Ovary (tissue), 9 donors: ENCODE results near the gene LRRC10B. TPM values are rescaled to one million over a fixed set of nuclear protein-coding genes. Genes with fewer than 3 reads are reported as not detected.

Experiments
- DNase-seq, 5 donors: peaks; one replicate each; pipeline ENCODE4 v3.0.0-alpha.2; 2019 to 2020
- H3K27ac ChIP-seq, 2 donors: fragments of 200-600 bp; one replicate each; pipeline versions ENCODE4 v1.5.1 to v1.8.0; 2019 to 2022
- H3K27me3 ChIP-seq: fragments of 200-600 bp; one replicate; pipeline ENCODE4 v1.8.0; 2022
- H3K36me3 ChIP-seq: fragments of 200-600 bp; sonication (generic); one replicate; pipeline ENCODE4 v1.5.1; 2019
- H3K4me1 ChIP-seq: one replicate; pipeline ENCODE4 v1.8.1; 2013; ENCODE audit warnings: mild to moderate bottlenecking, moderate library complexity; ENCODE audit not compliant: insufficient read depth
- H3K4me3 ChIP-seq: fragments of 200-600 bp; sonication (generic); one replicate; pipeline ENCODE4 v1.5.1; 2017
- H3K9me3 ChIP-seq, 2 donors: fragments of 200-600 bp in 1 of 2; sonication (generic) in 1 of 2; one replicate each; pipeline versions ENCODE4 v1.5.1 to v1.8.1; 2013 to 2019; ENCODE audit warnings: mild to moderate bottlenecking in 1 of 2, moderate library complexity in 1 of 2
- EP300 ChIP-seq: sonication (generic); formaldehyde crosslinking; IDR thresholded peaks from one replicate; pipeline ENCODE4 v1.6.1; 2017; ENCODE audit warnings: antibody characterized with exemption
- POLR2A ChIP-seq: fragments of 450-650 bp; IDR thresholded peaks from one replicate; pipeline ENCODE4 v1.6.1; 2017; ENCODE audit warnings: antibody characterized with exemption, mild to moderate bottlenecking, moderate library complexity
- WGBS, 3 donors: extraction: QIAGEN DNeasy Blood & Tissue Kit in 1 of 3; methylation state at CpG; one replicate each; pipeline versions ENCODE4 v1.1.5 to v1.1.7; 2013 to 2017; 5-methylcytosine and 5-hydroxymethylcytosine counted together
- intact Hi-C, 4 donors: fragments of 100-400 bp; cut with DNase I; formaldehyde crosslinking; loops; one replicate each; pipeline versions ENCODE4 v1.11.0 to v1.15.1; 2022 to 2023
- polyA plus RNA-seq, 2 donors: library from polyadenylated mRNA; stranded (reverse); fragments of 200-250 nt in 1 of 2; fragments of 350-450 nt in 1 of 2; fragmentation: Illumina TruSeq in 1 of 2; extraction: RNeasy Lipid Tissue Mini Kit (QIAGEN cat#74804) in 1 of 2; gene quantifications; one replicate each; pipeline ENCODE4 v1.2.3, GENCODE V29; 2013 to 2014
- total RNA-seq, 7 donors: library from RNA; depleted of rRNA in 2 of 7; stranded (reverse); fragments of >200 nt in 2 of 7; fragmentation: NEBNext Ultra II Directional in 3 of 7; extraction: Animal tissue kit (Norgen Biotek cat#: 25700) in 3 of 7; gene quantifications; one replicate each; pipeline versions ENCODE4 v1.1.0 to v1.2.4, GENCODE V29; 2016 to 2023
- TF ChIP-seq, protein P1 (sequence below), 3 donors: fragments of 450-650 bp in 2 of 3; fragments of 200-600 bp in 1 of 3; IDR thresholded peaks; one replicate each; pipeline versions ENCODE4 v1.5.1 to v1.8.0; 2016 to 2022; ENCODE audit warnings: antibody characterized with exemption in 3 of 3, mild to moderate bottlenecking in 1 of 3
- donor health status: DM: no; HTN: no; CAD: no; lungs with moderate emphysema.
- donor health status: DM: no; HTN: no; CAD: no.
- donor health status: Bipolar disorder and iron deficiency.
- donor health status: DM: yes; HTN: yes; CAD: no.
- donor health status: DM: no; HTN: no; CAD: no.
- donor health status: DM: yes; HTN: yes; CAD: no.

The LRRC10B gene
- total and polyA plus RNA-seq, 9 donors, result 0.45 to 23.0 (median 1.4) TPM

- Histone ChIP-seq H3K27me3 (no peaks in the 10 kb centered on the region), H3K4me3 (no peak overlapping the region), H3K36me3 (no peaks in the 10 kb centered on the region), H3K27ac (peak overlapping the region in 1 of 2 donors; percentile 48), H3K9me3 (no peaks in the 10 kb centered on the region), H3K4me1 (peaks cover 26% of the 10 kb centered on the region)
- intact Hi-C loops, result loop anchor here in 1 of 4 donors (10.0 kb wide), 1 partner anchor 83 kb away; no protein-coding TSS in a partner anchor
- 22 to 31% (median 22%) methylated on average over 14 to 19 of the region's 19 CpGs for WGBS, 3 donors
- peak; percentile 43 to 78 (median 59) for DNase-seq
- TF ChIP-seq EP300 (no peak), POLR2A (no peak)
- TF ChIP-seq, protein P1, sequence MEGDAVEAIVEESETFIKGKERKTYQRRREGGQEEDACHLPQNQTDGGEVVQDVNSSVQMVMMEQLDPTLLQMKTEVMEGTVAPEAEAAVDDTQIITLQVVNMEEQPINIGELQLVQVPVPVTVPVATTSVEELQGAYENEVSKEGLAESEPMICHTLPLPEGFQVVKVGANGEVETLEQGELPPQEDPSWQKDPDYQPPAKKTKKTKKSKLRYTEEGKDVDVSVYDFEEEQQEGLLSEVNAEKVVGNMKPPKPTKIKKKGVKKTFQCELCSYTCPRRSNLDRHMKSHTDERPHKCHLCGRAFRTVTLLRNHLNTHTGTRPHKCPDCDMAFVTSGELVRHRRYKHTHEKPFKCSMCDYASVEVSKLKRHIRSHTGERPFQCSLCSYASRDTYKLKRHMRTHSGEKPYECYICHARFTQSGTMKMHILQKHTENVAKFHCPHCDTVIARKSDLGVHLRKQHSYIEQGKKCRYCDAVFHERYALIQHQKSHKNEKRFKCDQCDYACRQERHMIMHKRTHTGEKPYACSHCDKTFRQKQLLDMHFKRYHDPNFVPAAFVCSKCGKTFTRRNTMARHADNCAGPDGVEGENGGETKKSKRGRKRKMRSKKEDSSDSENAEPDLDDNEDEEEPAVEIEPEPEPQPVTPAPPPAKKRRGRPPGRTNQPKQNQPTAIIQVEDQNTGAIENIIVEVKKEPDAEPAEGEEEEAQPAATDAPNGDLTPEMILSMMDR (IDR thresholded peaks at IDR 0.05), result no peak
Measured at GRCh38 chr11:61542024-61542461, 33.5 kb downstream of the LRRC10B start.

DNA sequence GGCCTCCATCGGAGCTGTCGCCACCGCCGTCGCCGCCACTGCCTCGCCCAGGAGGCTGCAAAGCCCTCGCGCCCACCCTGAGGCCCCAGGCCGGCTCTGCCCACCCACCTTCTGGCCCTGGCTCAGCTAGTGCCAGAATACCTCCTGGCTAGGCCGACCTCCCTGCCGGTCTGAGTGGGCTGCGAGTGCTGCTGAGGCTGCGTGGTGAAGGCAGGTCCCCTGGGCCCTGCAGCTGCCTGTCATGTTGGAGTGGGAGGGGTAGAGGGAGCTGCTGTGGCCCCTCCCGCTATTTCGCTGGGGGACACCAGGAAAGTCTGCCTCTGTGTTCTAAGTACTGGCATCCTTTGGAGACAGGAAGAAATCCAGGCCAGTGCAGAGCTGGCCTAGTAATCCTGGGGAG lies 34.2 kb downstream of the LRRC10B start:
- Histone ChIP-seq H3K4me3 (no peak overlapping the region), H3K36me3 (no peaks in the 10 kb centered on the region), H3K27me3 (no peaks in the 10 kb centered on the region), H3K4me1 (peaks cover 26% of the 10 kb centered on the region), H3K9me3 (no peaks in the 10 kb centered on the region), H3K27ac (peak overlapping the region in 1 of 2 donors; percentile 48)
- intact Hi-C loops, result loop anchor here in 1 of 4 donors (10.0 kb wide), 1 partner anchor 82 kb away; no protein-coding TSS in a partner anchor
- 79 to 84% (median 80%) methylated on average over 12 to 16 of the region's 16 CpGs for WGBS, 3 donors
- DNase-seq, result no peak
- TF ChIP-seq, protein P1 (IDR thresholded peaks at IDR 0.05), result no peak
- no peak for TF ChIP-seq POLR2A
- TF ChIP-seq EP300, result no peak

- 94 to 97% (median 94%) methylated on average over 4 of the region's 4 CpGs for WGBS, 3 donors
- intact Hi-C loops, result loop anchor here in 1 of 4 donors (10.0 kb wide), 1 partner anchor 81 kb away; no protein-coding TSS in a partner anchor
- no peak overlapping the region for H3K27ac ChIP-seq
- H3K36me3 ChIP-seq, result no peaks in the 10 kb centered on the region
- DNase-seq, result no peak
- H3K4me1 ChIP-seq, result peaks cover 20% of the 10 kb centered on the region
- H3K4me3 ChIP-seq, result no peak overlapping the region
- TF ChIP-seq POLR2A (no peak), EP300 (no peak)
- TF ChIP-seq, protein P1 (IDR thresholded peaks at IDR 0.05), result no peak
- no peaks in the 10 kb centered on the region for H3K27me3 ChIP-seq
- no peaks in the 10 kb centered on the region for H3K9me3 ChIP-seq
Measured at GRCh38 chr11:61543606-61544306, 35.2 kb downstream of the LRRC10B start.

GRCh38 chr11:61544466-61544865 lies 35.9 kb downstream of the LRRC10B start:
- no peak for DNase-seq
- intact Hi-C loops, result loop anchor here in 1 of 4 donors (10.0 kb wide), 1 partner anchor 80 kb away; no protein-coding TSS in a partner anchor

More at GRCh38 chr11:61544466-61544865, 35.9 kb downstream of the LRRC10B start:
- Histone ChIP-seq H3K27me3 (no peaks in the 10 kb centered on the region), H3K4me1 (peaks cover 13% of the 10 kb centered on the region), H3K9me3 (no peaks in the 10 kb centered on the region), H3K36me3 (no peaks in the 10 kb centered on the region), H3K27ac (no peak overlapping the region), H3K4me3 (no peak overlapping the region)
- 95 to 97% (median 96%) methylated on average over 6 of the region's 6 CpGs for WGBS, 3 donors
- TF ChIP-seq POLR2A (no peak), EP300 (no peak)
- TF ChIP-seq, protein P1 (IDR thresholded peaks at IDR 0.05), result no peak
